Measurements from ENCODE around the gene INKA1.
A peak's percentile ranks its signal among the peaks of the same experiment; 100 is the strongest.
"Not testable (repeated sequence)": the region's sequence is repeated elsewhere in the genome, so short reads cannot be mapped to it uniquely, and the experiment has no call there.

INKA1 gene

DNA sequence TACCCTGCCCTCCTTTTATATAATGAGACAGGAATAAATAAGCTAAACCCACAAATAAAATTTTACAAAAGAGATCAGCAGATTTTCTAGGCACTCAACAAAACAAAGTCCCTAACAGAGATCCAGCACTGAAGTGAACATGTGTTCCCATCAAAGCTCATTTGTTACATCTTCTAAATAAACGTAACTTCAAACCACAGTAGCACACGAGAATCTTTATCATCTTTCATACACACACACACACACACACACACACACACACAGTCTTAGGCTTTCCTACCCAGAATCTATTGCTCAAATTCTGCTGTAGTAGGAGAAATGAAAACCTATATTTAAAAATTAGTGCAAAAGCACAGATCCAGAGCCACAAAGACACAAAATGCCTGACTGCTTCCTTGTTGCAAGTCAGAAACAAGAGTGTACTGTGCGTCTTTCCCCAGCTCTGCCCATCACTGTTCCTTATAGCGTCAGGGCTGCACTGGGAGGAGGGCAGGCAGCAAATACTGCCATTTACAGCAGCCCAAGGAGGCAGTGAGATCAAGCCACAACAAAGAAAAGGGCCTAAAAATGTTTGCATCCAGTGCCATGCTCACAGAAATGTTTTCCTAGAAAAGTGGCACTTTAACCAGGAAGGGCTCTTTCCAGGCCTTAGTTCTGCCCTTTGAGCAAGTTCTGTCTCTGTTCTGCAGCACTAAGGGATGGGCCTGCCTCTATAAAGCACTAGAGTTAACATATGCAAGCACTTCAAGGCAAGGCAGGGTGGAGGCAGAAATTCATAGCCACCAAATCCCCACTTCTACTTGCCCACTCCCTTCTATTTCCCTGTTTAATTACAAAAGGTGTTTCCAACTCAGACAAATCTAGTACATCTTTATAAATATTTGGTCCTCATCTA is 22.7 kb upstream of the INKA1 start:
- TF ChIP-seq, protein P1, sequence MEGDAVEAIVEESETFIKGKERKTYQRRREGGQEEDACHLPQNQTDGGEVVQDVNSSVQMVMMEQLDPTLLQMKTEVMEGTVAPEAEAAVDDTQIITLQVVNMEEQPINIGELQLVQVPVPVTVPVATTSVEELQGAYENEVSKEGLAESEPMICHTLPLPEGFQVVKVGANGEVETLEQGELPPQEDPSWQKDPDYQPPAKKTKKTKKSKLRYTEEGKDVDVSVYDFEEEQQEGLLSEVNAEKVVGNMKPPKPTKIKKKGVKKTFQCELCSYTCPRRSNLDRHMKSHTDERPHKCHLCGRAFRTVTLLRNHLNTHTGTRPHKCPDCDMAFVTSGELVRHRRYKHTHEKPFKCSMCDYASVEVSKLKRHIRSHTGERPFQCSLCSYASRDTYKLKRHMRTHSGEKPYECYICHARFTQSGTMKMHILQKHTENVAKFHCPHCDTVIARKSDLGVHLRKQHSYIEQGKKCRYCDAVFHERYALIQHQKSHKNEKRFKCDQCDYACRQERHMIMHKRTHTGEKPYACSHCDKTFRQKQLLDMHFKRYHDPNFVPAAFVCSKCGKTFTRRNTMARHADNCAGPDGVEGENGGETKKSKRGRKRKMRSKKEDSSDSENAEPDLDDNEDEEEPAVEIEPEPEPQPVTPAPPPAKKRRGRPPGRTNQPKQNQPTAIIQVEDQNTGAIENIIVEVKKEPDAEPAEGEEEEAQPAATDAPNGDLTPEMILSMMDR (conservative IDR thresholded peaks at IDR 0.05), result no peak
- H3K27ac ChIP-seq, result peak overlapping the region; percentile 33

DNA sequence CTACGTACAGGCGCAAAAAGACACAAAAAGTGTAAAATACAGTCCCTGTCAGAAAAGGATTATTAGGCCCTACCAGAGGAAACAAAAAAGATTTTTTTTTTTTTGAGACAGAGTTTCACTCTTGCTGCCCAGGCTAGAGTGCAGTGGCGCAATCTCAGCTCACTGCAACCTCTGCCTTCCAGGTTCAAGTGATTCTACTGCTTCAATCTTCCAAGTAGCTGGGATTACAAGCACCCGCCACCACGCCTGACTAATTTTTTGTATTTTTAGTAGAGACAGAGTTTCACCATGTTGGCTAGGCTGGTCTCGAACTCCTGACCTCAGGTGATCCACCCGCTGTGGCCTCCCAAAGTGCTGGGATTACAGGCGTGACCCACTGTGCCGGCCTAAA is 22.1 kb upstream of the INKA1 start:
- peak overlapping the region; percentile 33 for H3K27ac ChIP-seq

DNA sequence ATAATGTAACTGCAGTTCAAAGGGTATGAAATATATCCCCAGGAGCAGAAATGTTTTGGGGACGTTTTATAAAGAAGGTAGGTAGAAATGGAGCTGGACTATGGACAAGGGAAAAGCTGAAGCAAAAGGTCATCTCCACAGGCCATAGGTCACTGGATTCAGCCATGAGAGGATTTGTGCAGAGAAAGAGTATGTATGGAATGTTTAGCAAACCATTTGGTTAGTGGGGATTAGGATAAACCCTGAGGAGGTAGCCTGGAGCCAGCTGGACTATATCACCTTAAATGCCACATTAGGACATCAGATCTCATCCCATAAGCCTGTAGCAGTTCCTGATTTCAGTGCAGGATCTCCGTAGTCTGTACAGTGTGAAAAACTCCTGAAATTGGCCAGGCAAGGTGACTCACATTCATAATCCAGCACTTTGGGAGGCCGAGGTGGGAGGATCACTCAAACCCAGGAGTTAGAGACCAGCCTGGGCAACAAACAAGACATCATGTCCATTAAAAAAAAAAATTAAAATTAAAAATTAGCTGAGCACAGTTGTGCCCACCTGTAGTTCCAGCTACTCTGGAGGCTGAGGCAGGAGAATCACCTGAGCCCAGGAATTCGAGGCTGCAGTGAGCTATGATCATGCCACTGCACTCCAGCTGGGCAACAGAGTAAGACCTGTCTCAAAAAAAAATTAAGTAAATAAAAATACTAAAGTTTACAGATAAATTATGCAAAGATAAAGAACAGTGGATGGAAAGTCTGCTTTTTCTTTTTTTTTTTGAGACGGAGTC is 21.5 kb upstream of the INKA1 start:
- TF ChIP-seq, protein P1 (conservative IDR thresholded peaks at IDR 0.05), result no peak
- H3K27ac ChIP-seq, result peak overlapping the region; percentile 33

DNA sequence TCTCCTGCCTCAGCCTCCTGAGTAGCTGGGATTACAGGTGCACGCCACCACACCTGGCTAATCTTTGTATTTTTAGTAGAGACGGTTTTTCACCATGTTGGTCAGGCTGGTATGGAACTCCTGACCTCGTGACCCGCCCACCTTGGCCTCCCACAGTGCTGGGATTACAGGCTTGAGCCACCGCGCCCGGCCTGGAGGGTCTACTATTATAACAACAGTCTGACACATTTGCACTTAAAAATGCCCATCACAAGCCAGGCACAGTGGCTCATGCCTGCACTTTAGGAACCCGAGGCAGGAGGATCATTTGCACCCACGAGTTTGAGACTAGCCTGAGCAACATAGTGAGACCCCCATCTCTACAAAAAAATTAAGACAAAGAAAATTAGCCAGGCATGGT is 20.8 kb upstream of the INKA1 start:
- not testable (repeated sequence) for H3K27ac ChIP-seq

DNA sequence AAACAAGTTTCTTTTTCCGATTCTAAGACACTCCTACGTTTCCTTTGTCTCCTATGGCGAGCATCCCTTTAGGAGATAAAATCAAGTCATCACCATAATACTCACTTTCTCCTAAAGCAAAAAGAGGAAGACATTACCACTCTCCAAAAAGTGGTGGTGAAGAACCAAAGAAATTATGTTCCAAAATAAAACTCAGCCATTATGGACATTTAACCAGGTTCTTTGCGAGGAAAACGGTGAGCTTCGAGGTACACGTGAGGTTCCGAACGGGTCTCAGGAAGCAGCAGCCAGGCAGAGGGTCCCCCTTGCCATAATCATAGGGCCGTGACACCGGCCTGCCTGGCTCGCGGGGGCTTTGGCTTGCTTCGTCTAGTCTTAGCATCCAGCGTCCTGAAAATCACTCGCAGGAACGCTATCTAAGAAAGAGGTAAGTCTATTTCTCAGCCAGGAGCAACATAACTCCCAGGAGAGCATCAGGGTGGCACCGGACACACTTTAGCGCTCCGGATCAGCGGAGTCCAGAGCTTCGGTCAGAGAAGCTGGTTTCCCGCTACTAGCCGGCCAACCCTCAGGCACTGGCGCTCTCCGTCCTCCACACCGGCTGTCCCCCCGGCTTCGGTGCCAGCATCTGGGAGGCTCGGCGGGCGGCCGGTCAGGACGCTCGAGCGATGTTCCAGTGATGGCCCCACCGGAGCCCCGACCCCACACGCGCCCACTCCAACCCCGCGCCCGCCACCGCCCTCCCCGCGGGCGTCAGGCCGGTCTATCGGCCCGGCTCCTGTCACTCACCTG is 17.3 kb upstream of the INKA1 start:
- peak overlapping the region; percentile 95 for H3K27ac ChIP-seq
- TF ChIP-seq, protein P1 (conservative IDR thresholded peaks at IDR 0.05), result no peak

DNA sequence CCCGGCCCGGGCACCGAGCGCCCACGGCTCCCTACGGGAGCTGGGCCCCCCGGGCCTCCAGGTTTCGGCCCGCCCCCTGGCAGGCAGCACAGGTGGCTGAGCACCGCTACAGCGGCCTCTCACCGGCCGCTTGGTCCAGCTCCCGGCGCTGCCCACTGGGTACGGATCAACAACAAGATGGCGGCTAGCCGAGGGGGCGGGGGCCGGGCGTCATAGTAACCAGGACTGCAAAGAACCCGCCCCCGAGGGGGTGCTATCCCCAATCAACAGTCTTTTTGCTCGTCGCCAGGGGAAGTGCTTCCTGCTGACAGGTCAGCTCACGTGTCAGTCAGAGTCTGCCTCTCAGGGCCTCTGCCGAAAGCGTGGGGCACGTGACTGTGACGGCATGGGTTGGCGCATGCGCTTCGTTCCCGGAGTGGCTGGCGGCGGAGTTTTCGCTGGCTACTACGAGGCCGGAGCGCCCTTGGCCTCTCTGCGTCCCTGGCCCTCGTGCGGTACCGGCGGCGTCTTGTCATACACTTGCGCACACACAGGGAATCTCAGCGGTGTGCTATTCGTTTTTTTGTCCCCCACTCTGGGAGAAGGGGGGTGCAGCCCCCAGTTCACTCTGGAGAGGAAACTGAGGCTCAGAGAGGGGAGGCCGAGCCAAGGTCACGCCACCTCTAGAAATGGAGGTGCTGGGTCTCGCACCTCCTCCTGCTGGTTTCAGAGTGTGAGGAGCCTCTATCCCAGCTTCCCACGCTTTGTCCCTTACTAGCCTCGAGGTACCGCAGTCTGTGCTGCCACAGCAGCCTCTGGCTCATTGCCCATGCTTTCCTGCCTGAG is 16.5 kb upstream of the INKA1 start, which contains the start of gene IP6K1:
TSS of gene IP6K1 (minus strand) at position 186 of the 825 bp plus-strand sequence. CDS start 38,502 bp downstream, outside the sequence.
- TF ChIP-seq, protein P1 (conservative IDR thresholded peaks at IDR 0.05), result no peak
- H3K27ac ChIP-seq, result peak within 1 kb of the TSS; percentile 95

DNA sequence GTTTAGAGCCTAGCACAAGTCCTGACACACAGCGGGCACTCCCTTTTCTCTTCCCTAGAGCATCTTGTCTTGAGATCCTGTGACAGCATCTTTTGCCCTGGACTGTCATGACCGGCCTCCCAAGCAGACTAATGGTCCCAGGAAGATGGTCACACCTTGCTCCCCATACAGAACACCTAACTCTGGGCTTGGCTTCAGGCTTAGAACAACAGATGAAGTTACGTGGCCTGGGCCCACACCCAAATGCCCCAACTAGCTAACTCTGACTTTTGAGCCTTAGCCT is 15.9 kb upstream of the INKA1 start:
- TF ChIP-seq, protein P1 (conservative IDR thresholded peaks at IDR 0.05), result no peak
- peak overlapping the region; percentile 95 for H3K27ac ChIP-seq

Data from VCaP (cell line).